HS-5 (cell line): ENCODE measurements around the gene SPHKAP.
"Not testable (repeated sequence)": the region's sequence is repeated elsewhere in the genome, so short reads cannot be mapped to it uniquely, and the experiment has no call there.

Experiments
- DNase-seq: peaks from one replicate; pipeline ENCODE4 v3.0.0-alpha.2; 2012; ENCODE audit warnings: low read depth

SPHKAP gene

GRCh38 chr2:228023619-228024018, 157.9 kb downstream of the SPHKAP start:
- peak; percentile 28 for DNase-seq

- DNase-seq, result no peak
These were observed 163.2 kb downstream of the SPHKAP start for GRCh38 chr2:228018311-228018710.

- no peak for DNase-seq
These were observed 163.7 kb downstream of the SPHKAP start for GRCh38 chr2:228017784-228018183.

- no peak for DNase-seq
These were observed 165.1 kb downstream of the SPHKAP start for GRCh38 chr2:228016402-228016801.

- no peak for DNase-seq
These were observed 165.7 kb downstream of the SPHKAP start for GRCh38 chr2:228015741-228016140.

GRCh38 chr2:227996366-227996765, 185.1 kb downstream of the SPHKAP start:
- no peak for DNase-seq

GRCh38 chr2:227990937-227991336, 190.6 kb downstream of the SPHKAP start:
- no peak for DNase-seq

GRCh38 chr2:227973241-227973640, 208.2 kb downstream of the SPHKAP start:
- no peak for DNase-seq

GRCh38 chr2:227971619-227972230, 209.8 kb downstream of the SPHKAP start:
- DNase-seq, result no peak

- DNase-seq, result no peak
These were observed 221.2 kb downstream of the SPHKAP start for GRCh38 chr2:227960317-227960716.

- no peak for DNase-seq
These were observed 238.5 kb downstream of the SPHKAP start for GRCh38 chr2:227942965-227943364.

GRCh38 chr2:227942021-227942420, 239.5 kb downstream of the SPHKAP start:
- peak; percentile 4 for DNase-seq

GRCh38 chr2:227939271-227940027, 242.0 kb downstream of the SPHKAP start:
- DNase-seq, result no peak

GRCh38 chr2:227936249-227936648, 245.2 kb downstream of the SPHKAP start:
- not testable (repeated sequence) for DNase-seq

GRCh38 chr2:227933884-227934283, 247.6 kb downstream of the SPHKAP start:
- no peak for DNase-seq

GRCh38 chr2:227932403-227932802, 249.1 kb downstream of the SPHKAP start:
- DNase-seq, result no peak

- no peak for DNase-seq
These were observed 249.5 kb downstream of the SPHKAP start for GRCh38 chr2:227932001-227932400.
